HG03439 (cell line): ENCODE measurements around the gene SPDEF.

Source experiments
- ATAC-seq: cut with Tn5 transposase; IDR thresholded peaks from one replicate; pipeline ENCODE4 v1.9.1; 2021; ENCODE audit warnings: mild to moderate bottlenecking, moderate library complexity; ENCODE audit not compliant: unreplicated experiment

SPDEF gene

DNA sequence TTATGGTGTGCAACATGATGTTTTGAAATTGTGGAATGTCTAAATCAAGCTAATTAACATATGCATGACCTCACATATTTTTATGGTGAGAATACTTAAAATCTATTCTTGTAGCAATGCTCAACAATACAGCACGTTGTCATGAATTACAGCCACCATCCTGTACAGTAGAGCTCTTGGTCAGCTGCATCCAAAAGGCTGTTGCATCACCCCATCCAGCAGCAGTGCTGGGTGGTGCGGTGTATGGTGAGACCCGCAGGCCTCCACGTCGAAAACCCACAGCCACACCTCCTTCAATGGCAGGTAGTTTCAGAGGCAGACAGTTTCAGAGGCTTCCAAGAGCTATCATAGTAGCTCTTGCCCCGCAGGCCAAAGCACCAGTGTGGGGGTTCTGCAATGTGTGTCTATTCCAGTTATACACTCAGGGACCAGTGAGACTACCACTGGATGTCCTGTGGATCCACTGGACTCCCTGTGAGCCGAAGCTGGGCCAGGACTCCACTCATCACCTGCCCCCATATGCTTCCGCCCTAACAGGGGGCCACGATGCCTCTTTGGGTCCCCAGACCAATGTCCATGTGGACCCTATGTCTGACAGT, 66.8 kb downstream of the SPDEF start:
- ATAC-seq, result no peak
